Neural cell (in vitro differentiated cells): ENCODE results near the gene ADD1. TPM values are rescaled to one million over a fixed set of nuclear protein-coding genes. Genes with fewer than 3 reads are reported as not detected.

ENCODE experiments used
- H2AFZ ChIP-seq: fragments of 200-600, 300-800 bp; sonication (generic), shearing (Covaris generic); 2 replicates; pipeline ENCODE4 v1.6.0; 2014; ENCODE audit warnings: low read depth, mild to moderate bottlenecking, antibody characterized with exemption, low read length, moderate library complexity
- H3F3A ChIP-seq: fragments of 200-600 bp; shearing (Covaris generic); 2 replicates; pipeline ENCODE4 v1.6.1; 2016; ENCODE audit warnings: mild to moderate bottlenecking, moderate library complexity, mixed read lengths, antibody characterized with exemption, low read length; ENCODE audit not compliant: insufficient read depth, poor library complexity, severe bottlenecking
- H3K27ac ChIP-seq: fragments of 200-600, 300-800 bp; sonication (generic), shearing (Covaris generic); 2 replicates; pipeline ENCODE4 v1.5.1; 2014; ENCODE audit warnings: mild to moderate bottlenecking, low read length, moderate library complexity
- H3K27me3 ChIP-seq: fragments of 300-800, 200-600 bp; sonication (generic), shearing (Covaris generic); 2 replicates; pipeline ENCODE4 v1.6.0; 2014; ENCODE audit warnings: mild to moderate bottlenecking, low read depth, low read length, moderate library complexity; ENCODE audit not compliant: insufficient read depth
- H3K36me3 ChIP-seq: fragments of 300-800, 200-600 bp; sonication (generic), shearing (Covaris generic); 2 replicates; pipeline ENCODE4 v1.5.1; 2014; ENCODE audit warnings: mild to moderate bottlenecking, antibody characterized with exemption, low read length, moderate library complexity; ENCODE audit not compliant: insufficient read depth
- H3K4me2 ChIP-seq: fragments of 300-800, 200-600 bp; sonication (generic), shearing (Covaris generic); 2 replicates; pipeline ENCODE4 v1.6.0; 2014; ENCODE audit warnings: mild to moderate bottlenecking, low read length
- H3K4me3 ChIP-seq: fragments of 300-800, 200-600 bp; sonication (generic), shearing (Covaris generic); 2 replicates; pipeline ENCODE4 v1.5.1; 2014; ENCODE audit warnings: mild to moderate bottlenecking, low read length, moderate library complexity
- H3K79me2 ChIP-seq: fragments of 200-600 bp; shearing (Covaris generic); replicated peaks from 2 replicates; pipeline ENCODE4 v1.6.0; 2014; ENCODE audit warnings: mild to moderate bottlenecking, low read length, moderate library complexity; ENCODE audit not compliant: insufficient read depth
- H3K9ac ChIP-seq: fragments of 300-800, 200-600 bp; sonication (generic), shearing (Covaris generic); 2 replicates; pipeline ENCODE4 v1.6.1; 2016; ENCODE audit warnings: mild to moderate bottlenecking, low read length, mixed read lengths
- H3K9me2 ChIP-seq: fragments of 200-600 bp; shearing (Covaris generic); 2 replicates; pipeline ENCODE4 v1.6.1; 2016; ENCODE audit warnings: mild to moderate bottlenecking, low read length, mixed read lengths; ENCODE audit not compliant: insufficient read depth
- H3K9me3 ChIP-seq: fragments of 200-600, 300-800 bp; sonication (generic), shearing (Covaris generic); 2 replicates; pipeline ENCODE4 v1.6.1; 2016; ENCODE audit warnings: mild to moderate bottlenecking, mixed run types, low read length, moderate library complexity, mixed read lengths
- H4K20me1 ChIP-seq: fragments of 200-600 bp; shearing (Covaris generic); 2 replicates; pipeline ENCODE4 v1.6.1; 2016; ENCODE audit warnings: mild to moderate bottlenecking, mixed run types; ENCODE audit not compliant: insufficient read depth
- CTCF ChIP-seq: fragments of 450-650 bp; IDR thresholded peaks from 2 replicates; pipeline ENCODE4 v1.5.1; 2014; ENCODE audit warnings: antibody characterized with exemption, mild to moderate bottlenecking, moderate library complexity; ENCODE audit not compliant: poor library complexity, severe bottlenecking
- EP300 ChIP-seq: fragments of 450-650 bp; conservative IDR thresholded peaks from 2 replicates; pipeline ENCODE4 v1.6.1; 2014; ENCODE audit warnings: antibody characterized with exemption, mild to moderate bottlenecking, moderate library complexity; ENCODE audit not compliant: poor library complexity, severe bottlenecking
- EZH2 ChIP-seq: fragments of 200-600, 300-800 bp; shearing (Covaris generic), sonication (generic); IDR thresholded peaks from 2 replicates; pipeline ENCODE4 v1.6.1; 2014; ENCODE audit warnings: antibody characterized with exemption, low read length, borderline replicate concordance, mild to moderate bottlenecking; ENCODE audit not compliant: insufficient read depth, poor library complexity, severe bottlenecking
- MXI1 ChIP-seq: fragments of 450-650 bp; conservative IDR thresholded peaks from 2 replicates; pipeline ENCODE4 v1.6.1; 2014; ENCODE audit warnings: antibody characterized with exemption, mild to moderate bottlenecking; ENCODE audit not compliant: poor library complexity, severe bottlenecking
- POLR2AphosphoS5 ChIP-seq: IDR thresholded peaks from 2 replicates; pipeline ENCODE4 v1.6.1; 2012
- RAD21 ChIP-seq: fragments of 450-650 bp; conservative IDR thresholded peaks from 2 replicates; pipeline ENCODE4 v1.6.1; 2014; ENCODE audit warnings: antibody characterized with exemption, mild to moderate bottlenecking, moderate library complexity
- REST ChIP-seq: IDR thresholded peaks from 2 replicates; pipeline ENCODE4 v1.6.1; 2012; ENCODE audit warnings: borderline replicate concordance
- SMC3 ChIP-seq: fragments of 450-650 bp; conservative IDR thresholded peaks from 2 replicates; pipeline ENCODE4 v1.6.1; 2014; ENCODE audit warnings: antibody characterized with exemption, mild to moderate bottlenecking, moderate library complexity; ENCODE audit not compliant: poor library complexity
- TAF1 ChIP-seq: IDR thresholded peaks from 2 replicates; pipeline ENCODE4 v1.6.1; 2012; ENCODE audit warnings: low read depth
- polyA plus RNA-seq: library from polyadenylated mRNA; depleted of rRNA; stranded (reverse); fragments of >200 nt; gene quantifications from 2 replicates; pipeline ENCODE4 v1.2.3, GENCODE V29; 2014

ADD1 gene
- polyA plus RNA-seq, 1 donor from 2014 or later = 190 TPM

GRCh38 chr4:2946812-2947600 lies 103.4 kb downstream of the ADD1 start:
- no peaks in the 10 kb centered on the region for H3K9me3 ChIP-seq
- no peaks in the 10 kb centered on the region for H3K9me2 ChIP-seq
- no peaks in the 10 kb centered on the region for H3K27me3 ChIP-seq
- H3K4me3 ChIP-seq = no peak overlapping the region
- H3F3A ChIP-seq = no peaks in the 10 kb centered on the region
- TF ChIP-seq RAD21 = no peak
- no peak for TF ChIP-seq MXI1
- TF ChIP-seq REST = no peak
- no peak for TF ChIP-seq CTCF
- TF ChIP-seq EP300 = no peak
- TF ChIP-seq EZH2 = no peak
- no peak for TF ChIP-seq POLR2AphosphoS5
- no peak for TF ChIP-seq TAF1
- no peak for TF ChIP-seq SMC3
- no peak overlapping the region for H3K4me2 ChIP-seq
- H4K20me1 ChIP-seq = no peaks in the 10 kb centered on the region
- no peak overlapping the region for H2AFZ ChIP-seq
- H3K79me2 ChIP-seq = no peaks in the 10 kb centered on the region
- H3K27ac ChIP-seq = no peak overlapping the region
- peaks cover 6% of the 10 kb centered on the region for H3K36me3 ChIP-seq
- no peak overlapping the region for H3K9ac ChIP-seq

- no peak overlapping the region for H3K4me3 ChIP-seq
- no peak overlapping the region for H2AFZ ChIP-seq
- no peaks in the 10 kb centered on the region for H3K9me2 ChIP-seq
- TF ChIP-seq CTCF = no peak
- TF ChIP-seq TAF1 = no peak
- no peak for TF ChIP-seq EP300
- no peak for TF ChIP-seq MXI1
- TF ChIP-seq RAD21 = no peak
- no peak for TF ChIP-seq EZH2
- TF ChIP-seq POLR2AphosphoS5 = no peak
- no peak for TF ChIP-seq REST
- no peak for TF ChIP-seq SMC3
- no peak overlapping the region for H3K9ac ChIP-seq
- no peaks in the 10 kb centered on the region for H3F3A ChIP-seq
- H3K9me3 ChIP-seq = no peaks in the 10 kb centered on the region
- no peak overlapping the region for H3K27ac ChIP-seq
- no peak overlapping the region for H3K4me2 ChIP-seq
- peaks cover 6% of the 10 kb centered on the region for H3K36me3 ChIP-seq
- H3K79me2 ChIP-seq = no peaks in the 10 kb centered on the region
- H3K27me3 ChIP-seq = no peaks in the 10 kb centered on the region
- no peaks in the 10 kb centered on the region for H4K20me1 ChIP-seq
Observed at GRCh38 chr4:2947926-2948325, 104.3 kb downstream of the ADD1 start.
